ENCODE results near the gene LOXL4.
"Not testable (repeated sequence)": the region's sequence is repeated elsewhere in the genome, so short reads cannot be mapped to it uniquely, and the experiment has no call there.

Gene LOXL4

GRCh38 chr10:98244141-98244540 is 23.9 kb downstream of the LOXL4 start:
- no peak for DNase-seq (ENCODE audit: low spot score)

GRCh38 chr10:98242823-98243222 is 25.2 kb downstream of the LOXL4 start:
- DNase-seq (ENCODE audit: low spot score), result peak; percentile 12

GRCh38 chr10:98240524-98240923 is 27.5 kb downstream of the LOXL4 start:
- DNase-seq (ENCODE audit: low spot score), result no peak

GRCh38 chr10:98238391-98238790 is 29.6 kb downstream of the LOXL4 start:
- DNase-seq (ENCODE audit: low spot score), result no peak

- no peak for DNase-seq (ENCODE audit: low spot score)
Measured at GRCh38 chr10:98236862-98237261, 31.1 kb downstream of the LOXL4 start.

- no peak for DNase-seq (ENCODE audit: low spot score)
Measured at GRCh38 chr10:98235846-98236245, 32.1 kb downstream of the LOXL4 start.

- no peak for DNase-seq (ENCODE audit: low spot score)
Measured at GRCh38 chr10:98231417-98231816, 36.6 kb downstream of the LOXL4 start.

GRCh38 chr10:98228266-98228665 is 39.7 kb downstream of the LOXL4 start:
- not testable (repeated sequence) for DNase-seq (ENCODE audit: low spot score)

- DNase-seq (ENCODE audit: low spot score), result not testable (repeated sequence)
Measured at GRCh38 chr10:98227713-98228112, 40.3 kb downstream of the LOXL4 start.

- DNase-seq (ENCODE audit: low spot score), result no peak
Measured at GRCh38 chr10:98226508-98227144, 41.4 kb downstream of the LOXL4 start.

GRCh38 chr10:98224996-98225395 is 43.0 kb downstream of the LOXL4 start:
- no peak for DNase-seq (ENCODE audit: low spot score)

GRCh38 chr10:98224509-98224908 is 43.5 kb downstream of the LOXL4 start:
- no peak for DNase-seq (ENCODE audit: low spot score)

GRCh38 chr10:98223874-98224273 is 44.1 kb downstream of the LOXL4 start:
- DNase-seq (ENCODE audit: low spot score), result no peak

GRCh38 chr10:98217801-98218200 is 50.2 kb downstream of the LOXL4 start:
- no peak for DNase-seq (ENCODE audit: low spot score)

GRCh38 chr10:98215373-98215772 is 52.6 kb downstream of the LOXL4 start:
- DNase-seq (ENCODE audit: low spot score), result no peak

- DNase-seq (ENCODE audit: low spot score), result no peak
Measured at GRCh38 chr10:98213740-98214139, 54.3 kb downstream of the LOXL4 start.

- DNase-seq (ENCODE audit: low spot score), result no peak
Measured at GRCh38 chr10:98212196-98212595, 55.8 kb downstream of the LOXL4 start.

GRCh38 chr10:98209441-98209840 is 58.6 kb downstream of the LOXL4 start:
- no peak for DNase-seq (ENCODE audit: low spot score)

GRCh38 chr10:98208925-98209324 is 59.1 kb downstream of the LOXL4 start:
- DNase-seq (ENCODE audit: low spot score), result no peak

- DNase-seq (ENCODE audit: low spot score), result no peak
Measured at GRCh38 chr10:98205351-98205750, 62.6 kb downstream of the LOXL4 start.

GRCh38 chr10:98202378-98202777 is 65.6 kb downstream of the LOXL4 start:
- no peak for DNase-seq (ENCODE audit: low spot score)

- no peak for DNase-seq (ENCODE audit: low spot score)
Measured at GRCh38 chr10:98201760-98202159, 66.2 kb downstream of the LOXL4 start.
